HepG2 (cell line): ENCODE data around the gene ST6GALNAC2. TPM values are rescaled to one million over a fixed set of nuclear protein-coding genes. Genes with fewer than 3 reads are reported as not detected.

Experiments
- AHDC1 ChIP-seq: sonication (generic); formaldehyde crosslinking; IDR thresholded peaks from 2 replicates; pipeline ENCODE4 v1.5.1; 2020; ENCODE audit warnings: mild to moderate bottlenecking, missing genetic modification reagents, borderline replicate concordance
- FOXJ3 ChIP-seq: sonication (generic); formaldehyde crosslinking; IDR thresholded peaks from 2 replicates; pipeline ENCODE4 v1.4.0; 2020; ENCODE audit warnings: missing genetic modification reagents, mild to moderate bottlenecking, borderline replicate concordance
- KDM3A ChIP-seq: IDR thresholded peaks from 2 replicates; pipeline ENCODE4 v1.6.1; 2018; ENCODE audit warnings: low read depth, missing compliant biosample characterization
- MAF1 ChIP-seq: sonication (generic); formaldehyde crosslinking; IDR thresholded peaks from 2 replicates; pipeline ENCODE4 v1.5.0; 2020; ENCODE audit warnings: missing genetic modification reagents, borderline replicate concordance
- MTERF4 ChIP-seq: sonication (generic); formaldehyde crosslinking; IDR thresholded peaks from 2 replicates; pipeline ENCODE4 v1.8.0; 2023; ENCODE audit warnings: mild to moderate bottlenecking, missing genetic modification reagents
- POLR2A ChIP-seq, 2 experiments: IDR thresholded peaks; 2 replicates each; pipeline ENCODE4 v1.6.1; 2011; ENCODE audit warnings: low read depth in 2 of 2, low read length in 2 of 2, mild to moderate bottlenecking in 1 of 2, moderate library complexity in 1 of 2; ENCODE audit not compliant: insufficient read depth in 1 of 2
- PRMT3 ChIP-seq: sonication (generic); formaldehyde crosslinking; IDR thresholded peaks from 2 replicates; pipeline ENCODE4 v1.8.1; 2022; ENCODE audit warnings: low read depth, mild to moderate bottlenecking, moderate library complexity, missing genetic modification reagents, borderline replicate concordance
- RFX5 ChIP-seq: IDR thresholded peaks from 2 replicates; pipeline ENCODE4 v1.6.1; 2011; ENCODE audit warnings: low read depth, low read length, improper control_type of control experiment
- RFXANK ChIP-seq: IDR thresholded peaks from 2 replicates; pipeline ENCODE4 v1.6.1; 2016
- SNAI1 ChIP-seq: sonication (generic); formaldehyde crosslinking; IDR thresholded peaks from 2 replicates; pipeline ENCODE4 v1.5.0; 2020; ENCODE audit warnings: mild to moderate bottlenecking, missing genetic modification reagents, borderline replicate concordance
- THAP7 ChIP-seq: sonication (generic); formaldehyde crosslinking; IDR thresholded peaks from 2 replicates; pipeline ENCODE4 v1.8.1; 2023; ENCODE audit warnings: mild to moderate bottlenecking, missing genetic modification reagents
- THAP9 ChIP-seq: sonication (generic); formaldehyde crosslinking; IDR thresholded peaks from 2 replicates; pipeline ENCODE4; 2020; ENCODE audit warnings: missing genetic modification reagents, mild to moderate bottlenecking, borderline replicate concordance
- TP53 ChIP-seq: sonication (generic); formaldehyde crosslinking; conservative IDR thresholded peaks from 2 replicates; pipeline ENCODE4 v1.4.0; 2020; ENCODE audit warnings: missing genetic modification reagents
- ZMAT3 ChIP-seq: sonication (generic); formaldehyde crosslinking; conservative IDR thresholded peaks from 2 replicates; pipeline ENCODE4 v1.7.0; 2021; ENCODE audit warnings: missing genetic modification reagents
- ZMAT5 ChIP-seq: sonication (generic); formaldehyde crosslinking; IDR thresholded peaks from 2 replicates; pipeline ENCODE4 v1.5.0; 2020; ENCODE audit warnings: mild to moderate bottlenecking, low read depth, missing genetic modification reagents, borderline replicate concordance
- ZNF136 ChIP-seq: sonication (generic); formaldehyde crosslinking; IDR thresholded peaks from 2 replicates; pipeline ENCODE4 v1.8.1; 2022; ENCODE audit warnings: low read depth, mild to moderate bottlenecking, moderate library complexity, missing genetic modification reagents
- ZNF431 ChIP-seq: sonication (generic); formaldehyde crosslinking; IDR thresholded peaks from 2 replicates; pipeline ENCODE4 v1.9.0; 2022; ENCODE audit warnings: missing genetic modification reagents, low read depth, mild to moderate bottlenecking, borderline replicate concordance
- ZNF441 ChIP-seq: sonication (generic); formaldehyde crosslinking; IDR thresholded peaks from 2 replicates; pipeline ENCODE4 v1.7.0; 2021; ENCODE audit warnings: missing genetic modification reagents, borderline replicate concordance
- polyA plus RNA-seq, 8 experiments: library from polyadenylated mRNA; depleted of rRNA in 3 of 8; stranded (reverse) in 7 of 8; unstranded in 1 of 8; fragments of >200 nt; fragmentation: Illumina TruSeq in 4 of 8; extraction: Trizol in 4 of 8; gene quantifications; 2 replicates each; pipeline versions ENCODE4 v1.2.1 to v1.2.3, GENCODE V29; 2011 to 2016; ENCODE audit warnings: low read depth in 4 of 8, missing spikeins in 1 of 8, mixed read lengths in 1 of 8; ENCODE audit not compliant: insufficient read depth in 1 of 8
- total RNA-seq, 5 experiments: library from RNA; depleted of rRNA; stranded (reverse); fragments of >200 nt; fragmentation: Illumina TruSeq; extraction: Trizol; gene quantifications; 2 replicates each; pipeline ENCODE4 v1.2.3, GENCODE V29; 2016; ENCODE audit warnings: low read depth in 1 of 5

The ST6GALNAC2 gene
- total and polyA plus RNA-seq, 2 of the 13 experiments (the other 11 are each of a cell fraction or from before 2014, with no cell fraction given) = 0.12 to 0.49 TPM

GRCh38 chr17:76524598-76525512 lies 60.8 kb downstream of the ST6GALNAC2 start (continued):
- TF ChIP-seq ZMAT5 (CRISPR knock-in tag) (no peak; the same call in 1 of the 2 replicates), POLR2A (IDR thresholded peaks at IDR 0.05; ENCODE audit: insufficient read depth in 1 of 2, low read depth in 2 of 2, low read length in 2 of 2) (no peak), ZNF431 (CRISPR knock-in tag) (0 out of 2 replicates have a peak, but pooled peaks have one; percentile 58), ZNF136 (0 out of 2 replicates have a peak, but pooled peaks have one; percentile 46), THAP9 (peak; percentile 82), RFXANK (CRISPR knock-in tag) (no peak), THAP7 (CRISPR knock-in tag) (no peak; the same call in 1 of the 2 replicates), TP53 (CRISPR knock-in tag) (no peak), MTERF4 (CRISPR knock-in tag) (no peak), FOXJ3 (CRISPR knock-in tag) (no peak), MAF1 (CRISPR knock-in tag) (no peak), PRMT3 (CRISPR knock-in tag) (peak; percentile 63; the same call in 1 of the 2 replicates), ZMAT3 (CRISPR knock-in tag) (no peak; the same call in 1 of the 2 replicates), RFX5 (no peak), AHDC1 (CRISPR knock-in tag) (no peak), ZNF441 (CRISPR knock-in tag) (no peak), KDM3A (CRISPR knock-in tag) (no peak), SNAI1 (no peak)
